GM12864 (cell line): ENCODE data around the gene YIPF2.

ENCODE experiments used
- DNase-seq: peaks from one replicate; pipeline ENCODE4 v3.0.0-alpha.2; 2011; ENCODE audit warnings: low read depth
- H3K4me3 ChIP-seq: 2 replicates; pipeline ENCODE4 v1.5.1; 2011; ENCODE audit warnings: mild to moderate bottlenecking, low read depth, low read length, control low read depth
- CTCF ChIP-seq: IDR thresholded peaks from 2 replicates; pipeline ENCODE4 v1.5.1; 2011; ENCODE audit warnings: low read depth, mild to moderate bottlenecking, moderate library complexity, low read length, control low read depth, inconsistent platforms; ENCODE audit errors: missing control alignments

Gene YIPF2

GRCh38 chr19:10966809-10967208 is 38.4 kb upstream of the YIPF2 start:
- TF ChIP-seq CTCF, result no peak

GRCh38 chr19:10965398-10965797 is 37.0 kb upstream of the YIPF2 start:
- no peak overlapping the region for H3K4me3 ChIP-seq
- no peak for TF ChIP-seq CTCF

More at GRCh38 chr19:10966809-10967208, 38.4 kb upstream of the YIPF2 start:
- no peak overlapping the region for H3K4me3 ChIP-seq
- DNase-seq, result no peak

GRCh38 chr19:10964903-10965302 is 36.5 kb upstream of the YIPF2 start:
- H3K4me3 ChIP-seq, result no peak overlapping the region
- TF ChIP-seq CTCF, result peak; percentile 10
- DNase-seq, result no peak

More at GRCh38 chr19:10965398-10965797, 37.0 kb upstream of the YIPF2 start:
- DNase-seq, result no peak

GRCh38 chr19:10963865-10964264 is 35.4 kb upstream of the YIPF2 start:
- no peak for TF ChIP-seq CTCF
- peak overlapping the region; percentile 23; the same call in 1 of the 2 replicates for H3K4me3 ChIP-seq
- no peak for DNase-seq

GRCh38 chr19:10962863-10963262 is 34.4 kb upstream of the YIPF2 start:
- peak overlapping the region; percentile 66 for H3K4me3 ChIP-seq
- DNase-seq, result no peak
- TF ChIP-seq CTCF, result no peak

GRCh38 chr19:10961073-10961860 is 32.8 kb upstream of the YIPF2 start:
- H3K4me3 ChIP-seq, result peak overlapping the region; percentile 66
- no peak for DNase-seq
- no peak for TF ChIP-seq CTCF
